Endothelial cell of umbilical vein (primary cell): ENCODE data around the gene DAZAP2. TPM values are rescaled to one million over a fixed set of nuclear protein-coding genes. Genes with fewer than 3 reads are reported as not detected.
A peak's percentile ranks its signal among the peaks of the same experiment; 100 is the strongest.

ENCODE experiments used
- BruUV-seq: library from RNA; stranded (reverse); fragments of 400-500 nt; replicated peaks from 2 replicates; lab custom pipeline; 2021; lab: Mats Ljungman, UMichigan
- CTCF ChIA-PET: fragments of 300-600, 350-600 bp; sonication (Branson Sonifier 250); formaldehyde crosslinking; loops from one replicate; lab custom pipeline; 2021; ENCODE audit warnings: antibody characterized with exemption, inconsistent platforms; lab: Charles Lee
- POLR2A ChIA-PET: fragments of 300-600, 350-600 bp; sonication (Branson Sonifier 250); formaldehyde crosslinking; loops from one replicate; lab custom pipeline; 2021; ENCODE audit warnings: antibody characterized with exemption, inconsistent platforms; lab: Charles Lee
- DNase-seq: peaks from one replicate; pipeline ENCODE4 v3.0.0-alpha.2; 2011; ENCODE audit warnings: low read depth, low spot score
- FAIRE-seq: peaks from 2 replicates; lab custom pipeline; 2011; peaks lifted over from hg19 to GRCh38; lab: Jason Lieb, UNC
- H2AFZ ChIP-seq: 2 replicates; pipeline ENCODE4 v1.6.0; 2012; ENCODE audit warnings: low read depth, low read length, control low read depth, inconsistent platforms
- H3K27ac ChIP-seq: 2 replicates; pipeline ENCODE4 v1.5.1; 2011; ENCODE audit warnings: low read depth, mild to moderate bottlenecking, control low read depth, low read length, moderate library complexity; ENCODE audit not compliant: insufficient read depth
- H3K27me3 ChIP-seq, 2 experiments: 2 replicates each; pipeline versions ENCODE4 v1.6.0 to v1.6.1; 2011; ENCODE audit warnings: low read length in 2 of 2, mixed read lengths in 1 of 2; ENCODE audit not compliant: control insufficient read depth in 2 of 2, insufficient read depth in 2 of 2
- H3K36me3 ChIP-seq, 2 experiments: 2 replicates in 1 of 2; 3 replicates in 1 of 2; pipeline ENCODE4 v1.5.1; 2011; ENCODE audit warnings: low read length in 2 of 2, mild to moderate bottlenecking in 1 of 2, moderate library complexity in 1 of 2; ENCODE audit not compliant: control insufficient read depth in 2 of 2, insufficient read depth in 2 of 2; ENCODE audit errors: extremely low read depth in 1 of 2
- H3K4me1 ChIP-seq: 3 replicates; pipeline ENCODE4 v1.5.1; 2011; ENCODE audit warnings: mild to moderate bottlenecking, low read length; ENCODE audit not compliant: control insufficient read depth, insufficient read depth; ENCODE audit errors: extremely low read depth
- H3K4me2 ChIP-seq: 2 replicates; pipeline ENCODE4 v1.6.1; 2011; ENCODE audit warnings: low read length, control low read depth, mixed read lengths; ENCODE audit not compliant: insufficient read depth
- H3K4me3 ChIP-seq, 3 experiments: fragments of 200-600 bp in 1 of 3; sonication (generic), shearing (Covaris generic) in 1 of 3; replicated peaks in 1 of 3; 2 replicates each; pipeline ENCODE4 v1.5.1; 2011 to 2016; ENCODE audit warnings: control low read depth in 3 of 3, low read length in 3 of 3, mild to moderate bottlenecking in 2 of 3, inconsistent platforms in 1 of 3, low read depth in 1 of 3, moderate library complexity in 1 of 3; ENCODE audit not compliant: insufficient read depth in 1 of 3
- H3K79me2 ChIP-seq: 2 replicates; pipeline ENCODE4 v1.6.0; 2012; ENCODE audit warnings: low read length, inconsistent platforms; ENCODE audit not compliant: control insufficient read depth, insufficient read depth
- H3K9ac ChIP-seq: replicated peaks from 2 replicates; pipeline ENCODE3; 2011; ENCODE audit warnings: low read length, control low read depth; ENCODE audit not compliant: insufficient read depth; ENCODE audit errors: extremely low read depth
- H3K9me1 ChIP-seq: replicated peaks from 3 replicates; pipeline ENCODE4 v1.6.0; 2011; ENCODE audit warnings: mild to moderate bottlenecking, low read length; ENCODE audit not compliant: control insufficient read depth, insufficient read depth; ENCODE audit errors: extremely low read depth
- H3K9me3 ChIP-seq: replicated peaks from 2 replicates; pipeline ENCODE4 v1.5.1; 2012; ENCODE audit warnings: low read length, inconsistent platforms; ENCODE audit not compliant: control insufficient read depth, insufficient read depth
- H4K20me1 ChIP-seq: replicated peaks from 2 replicates; pipeline ENCODE3; 2011; ENCODE audit warnings: mild to moderate bottlenecking, low read length; ENCODE audit not compliant: control insufficient read depth, insufficient read depth; ENCODE audit errors: extremely low read depth
- CTCF ChIP-seq, 2 donors: IDR thresholded peaks; 1 replicate in 1 of 2; 2 replicates in 1 of 2; pipeline ENCODE4 v1.5.1; 2011; ENCODE audit warnings: low read length in 2 of 2, mild to moderate bottlenecking in 2 of 2, moderate library complexity in 2 of 2, control low read depth in 1 of 2, inconsistent platforms in 1 of 2, low read depth in 1 of 2; ENCODE audit not compliant: insufficient read depth in 1 of 2; ENCODE audit errors: extremely low read depth in 1 of 2
- EZH2 ChIP-seq: IDR thresholded peaks from 2 replicates; pipeline ENCODE4 v1.6.1; 2012; ENCODE audit warnings: borderline replicate concordance, low read depth, mild to moderate bottlenecking, moderate library complexity, low read length, inconsistent platforms; ENCODE audit not compliant: severe bottlenecking
- FOS ChIP-seq: IDR thresholded peaks from 2 replicates; pipeline ENCODE4 v1.6.1; 2011; ENCODE audit warnings: mild to moderate bottlenecking, low read length, moderate library complexity, borderline replicate concordance; ENCODE audit not compliant: insufficient read depth
- GATA2 ChIP-seq: IDR thresholded peaks from 2 replicates; pipeline ENCODE4 v1.7.0; 2011; ENCODE audit warnings: low read depth, mild to moderate bottlenecking, moderate library complexity, mixed read lengths, low read length; ENCODE audit not compliant: insufficient read length, insufficient read depth
- JUN ChIP-seq: IDR thresholded peaks from 2 replicates; pipeline ENCODE4 v1.6.1; 2011; ENCODE audit warnings: borderline replicate concordance, low read depth; ENCODE audit not compliant: insufficient read length, insufficient read depth
- MAX ChIP-seq: IDR thresholded peaks from 2 replicates; pipeline ENCODE4 v1.6.1; 2011; ENCODE audit not compliant: insufficient read depth, insufficient read length
- MYC ChIP-seq: IDR thresholded peaks from one replicate; pipeline ENCODE4 v1.6.1; 2011; ENCODE audit warnings: mild to moderate bottlenecking, low read depth, low read length
- POLR2A ChIP-seq: IDR thresholded peaks from 2 replicates; pipeline ENCODE4 v1.6.1; 2012; ENCODE audit warnings: low read depth, mild to moderate bottlenecking, control low read depth, low read length
- POLR2AphosphoS5 ChIP-seq: IDR thresholded peaks from 2 replicates; pipeline ENCODE4 v1.6.1; 2012; ENCODE audit warnings: low read depth, mild to moderate bottlenecking, control low read depth, low read length, moderate library complexity; ENCODE audit not compliant: insufficient read depth
- dilution Hi-C: fragments of 300-500 bp; cut with MboI; formaldehyde crosslinking; loops from one replicate; pipeline ENCODE4 v1.15.0; 2019; ENCODE audit warnings: low sequenced_read_pairs; ENCODE audit not compliant: extremely low pct_ligation_motif_present
- intact Hi-C: fragments of 100-400 bp; cut with micrococcal nuclease; formaldehyde crosslinking; loops from one replicate; pipeline ENCODE4 v1.10.0; 2022
- polyA plus RNA-seq, 4 experiments: library from polyadenylated mRNA; depleted of rRNA in 3 of 4; stranded (reverse) in 3 of 4; unstranded in 1 of 4; fragments of >200 nt; gene quantifications; 2 replicates each; pipeline versions ENCODE4 v1.2.1 to v1.2.3, GENCODE V29; 2011 to 2012; ENCODE audit warnings: missing spikeins in 1 of 4
- total RNA-seq: library from RNA; stranded (reverse); gene quantifications from 2 replicates; pipeline ENCODE4 v1.2.3, GENCODE V29; 2021

Gene DAZAP2
- total and polyA plus RNA-seq, 2 donors (not counting 3 experiments of a cell fraction or from before 2014, with no cell fraction given), result 177 to 497 TPM

GRCh38 chr12:51216642-51217041, 22.0 kb upstream of the DAZAP2 start:
- no peaks in the 10 kb centered on the region for H3K79me2 ChIP-seq
- no TSS peak for BruUV-seq
- H2AFZ ChIP-seq, result peak overlapping the region; percentile 43
- ChIA-PET CTCF (interaction anchor here (0.9 to 2.4 kb wide), 8 partner anchors 12 to 125 kb away, joined by 3 to 27 read pairs (median 6); partner anchors contain the start of gene SMAGP), POLR2A (interaction anchor here (0.8 to 1.6 kb wide), 2 partner anchors 133 to 691 kb away, joined by 3 to 8 read pairs; partner anchors contain the start of gene CSRNP2)
- intact Hi-C loops (loop anchor here (5.0 kb wide), 2 partner anchors 56 to 134 kb away; partner anchors contain the start of genes CSRNP2 and SMAGP), dilution Hi-C loops (no loop called here)
- no peaks in the 10 kb centered on the region for H3K9me1 ChIP-seq
- peaks cover 16% of the 10 kb centered on the region for H3K4me1 ChIP-seq
- H3K4me2 ChIP-seq, result peak overlapping the region; percentile 54
- TF ChIP-seq CTCF (IDR thresholded peaks at IDR 0.05; ENCODE audit: extremely low read depth in 1 of 2, insufficient read depth in 1 of 2, low read depth in 1 of 2, low read length in 2 of 2) (no peak), JUN (no peak), MYC (no peak), GATA2 (no peak), EZH2 (no peak), POLR2AphosphoS5 (no peak), MAX (no peak), POLR2A (no peak), FOS (no peak)
- no peak overlapping the region for H3K9ac ChIP-seq
- H3K9me3 ChIP-seq, result no peaks in the 10 kb centered on the region
- DNase-seq (no peak), FAIRE-seq (no peak)
- H3K27ac ChIP-seq, result no peak overlapping the region
- H3K27me3 ChIP-seq, result no peaks in the 10 kb centered on the region
- H4K20me1 ChIP-seq, result no peaks in the 10 kb centered on the region
- H3K36me3 ChIP-seq, result no peaks in the 10 kb centered on the region
- H3K4me3 ChIP-seq, result peak overlapping the region in 2 of 3 experiments; percentile 60 to 89
